ENCODE measurements around the gene ACAP2. TPM values are rescaled to one million over a fixed set of nuclear protein-coding genes. Genes with fewer than 3 reads are reported as not detected.

Gene ACAP2
- total and polyA plus RNA-seq, 5 donors: 5.3 to 23.4 (median 21.0) TPM

DNA sequence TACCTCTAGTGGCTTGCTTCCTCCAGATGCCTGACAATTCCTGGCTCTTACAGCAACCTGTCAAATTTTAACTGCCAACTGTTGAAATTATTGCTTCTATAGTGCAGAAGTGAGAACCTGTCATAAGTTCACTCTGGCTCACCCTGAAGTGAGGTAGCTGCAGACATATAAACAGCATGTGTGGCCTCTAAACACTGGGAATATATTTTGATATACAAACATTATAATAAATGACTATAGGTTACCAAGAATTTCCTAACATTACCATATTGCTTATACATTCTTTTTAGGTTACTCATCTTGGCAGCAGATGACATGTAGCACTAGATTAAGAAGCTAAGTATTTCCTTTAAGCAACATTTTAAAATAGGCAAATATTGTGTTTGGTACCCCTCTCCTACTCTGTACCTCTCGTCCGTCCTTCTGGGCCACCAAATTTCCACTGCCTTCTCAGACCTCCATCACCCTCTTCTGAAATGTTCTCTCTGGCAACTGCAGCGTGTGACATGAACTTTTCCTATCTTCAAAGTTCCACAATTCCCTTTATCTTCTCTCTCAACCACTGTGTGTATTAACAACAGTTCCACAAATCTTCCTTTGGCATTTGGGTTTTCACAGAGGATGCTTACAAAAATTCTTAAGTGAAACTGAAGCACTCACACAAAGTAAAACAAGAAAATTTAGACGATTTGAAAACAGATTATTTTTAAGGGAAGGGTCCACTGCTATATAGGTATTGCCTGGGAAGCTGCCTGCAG lies 156.5 kb downstream of the ACAP2 start:
- H3K9me3 ChIP-seq (ENCODE audit: control insufficient read depth, low read length): no peaks in the 10 kb centered on the region
- H3K4me1 ChIP-seq (ENCODE audit: control insufficient read depth, insufficient read depth, low read length): no peaks in the 10 kb centered on the region
- intact Hi-C loops (cut with DNase I): no loop called here
- no peak overlapping the region for H3K27ac ChIP-seq (ENCODE audit: low read length)
- ATAC-seq (no peak), DNase-seq (no peak)
- 43% methylated on average over 4 of the region's 4 CpGs for WGBS
- H3K27me3 ChIP-seq (ENCODE audit: control insufficient read depth, insufficient read depth): no peaks in the 10 kb centered on the region
- H3K4me3 ChIP-seq (ENCODE audit: low read length): no peak overlapping the region

DNA sequence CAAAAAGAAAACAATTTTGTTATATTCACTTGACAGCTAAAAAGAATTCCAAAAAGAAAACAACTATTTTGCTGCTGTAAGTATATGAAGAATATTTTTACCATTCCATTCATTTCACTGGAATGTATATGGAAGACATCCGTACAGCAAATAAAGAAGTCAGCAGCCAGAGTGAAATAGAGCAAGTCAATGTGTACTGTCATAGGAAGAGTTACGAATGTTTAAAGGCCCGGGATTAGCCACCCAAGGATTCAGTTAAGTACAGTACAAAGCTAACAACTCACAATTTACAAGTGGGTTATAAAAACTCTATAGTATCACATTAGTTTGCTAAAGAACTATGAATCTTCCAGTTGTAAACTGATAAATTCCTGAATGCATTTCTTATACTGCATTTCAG lies 157.4 kb downstream of the ACAP2 start:
- intact Hi-C loops (cut with DNase I): no loop called here
- no peak for ATAC-seq

DNA sequence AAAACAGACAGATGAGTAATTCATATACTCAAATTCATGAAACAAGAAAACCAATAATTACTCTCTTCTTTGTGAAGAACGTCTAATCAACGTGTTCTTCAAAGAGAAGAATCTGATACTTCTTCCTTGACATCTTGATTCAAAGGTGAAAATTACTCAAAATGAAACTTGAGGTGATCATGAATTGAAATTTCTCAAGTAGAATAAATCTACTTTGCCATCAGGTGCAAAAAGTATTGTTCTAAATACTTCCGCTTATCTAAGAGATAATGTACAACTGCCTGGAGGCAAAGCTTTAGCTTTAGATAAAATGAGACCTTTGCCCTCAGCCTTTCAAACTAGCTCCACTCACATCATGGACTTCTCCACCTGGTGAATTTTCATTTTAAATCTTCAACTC lies 158.0 kb downstream of the ACAP2 start:
- H3K4me1 ChIP-seq (ENCODE audit: control insufficient read depth, insufficient read depth, low read length): no peaks in the 10 kb centered on the region
- no peak for DNase-seq
- intact Hi-C loops (cut with DNase I): no loop called here
- no peak overlapping the region for H3K27ac ChIP-seq (ENCODE audit: low read length)
- H3K27me3 ChIP-seq (ENCODE audit: control insufficient read depth, insufficient read depth): no peaks in the 10 kb centered on the region
- WGBS: 84% methylated on average over 3 of the region's 3 CpGs
- no peaks in the 10 kb centered on the region for H3K9me3 ChIP-seq (ENCODE audit: control insufficient read depth, low read length)
- H3K4me3 ChIP-seq (ENCODE audit: low read length): no peak overlapping the region
- no peak for ATAC-seq

More for the DNA sequence above, 157.4 kb downstream of the ACAP2 start:
- Histone ChIP-seq H3K27ac (ENCODE audit: low read length) (no peak overlapping the region), H3K27me3 (ENCODE audit: control insufficient read depth, insufficient read depth) (no peaks in the 10 kb centered on the region), H3K4me3 (ENCODE audit: low read length) (no peak overlapping the region), H3K4me1 (ENCODE audit: control insufficient read depth, insufficient read depth, low read length) (no peaks in the 10 kb centered on the region), H3K9me3 (ENCODE audit: control insufficient read depth, low read length) (no peaks in the 10 kb centered on the region)
- 87% methylated on average over 3 of the region's 3 CpGs for WGBS
- DNase-seq: no peak

DNA sequence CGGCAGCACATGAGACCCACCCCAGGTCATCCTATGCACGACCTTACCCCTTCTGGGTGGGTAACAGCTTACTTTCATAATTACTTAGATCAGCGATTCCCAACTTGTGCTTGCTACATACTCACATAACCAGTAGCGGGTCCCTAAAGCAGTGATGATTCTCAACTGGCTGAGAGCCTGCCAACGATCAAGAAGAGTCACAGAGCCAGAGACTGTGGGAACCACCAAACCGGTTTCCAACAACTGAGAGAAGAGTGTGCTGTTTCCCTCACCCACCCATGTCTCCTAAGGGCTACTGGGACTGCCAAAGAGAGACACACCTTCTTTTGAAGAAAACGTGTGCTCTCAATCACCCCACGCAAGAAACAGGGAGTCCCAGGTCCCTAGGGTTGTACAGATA lies 159.9 kb downstream of the ACAP2 start:
- Histone ChIP-seq H3K27me3 (ENCODE audit: control insufficient read depth, insufficient read depth) (no peaks in the 10 kb centered on the region), H3K4me1 (ENCODE audit: control insufficient read depth, insufficient read depth, low read length) (no peaks in the 10 kb centered on the region), H3K9me3 (ENCODE audit: control insufficient read depth, low read length) (no peaks in the 10 kb centered on the region), H3K4me3 (ENCODE audit: low read length) (no peak overlapping the region), H3K27ac (ENCODE audit: low read length) (no peak overlapping the region)
- 83% methylated on average over 8 of the region's 8 CpGs for WGBS
- ATAC-seq (no peak), DNase-seq (no peak)
- intact Hi-C loops (cut with DNase I): no loop called here

DNA sequence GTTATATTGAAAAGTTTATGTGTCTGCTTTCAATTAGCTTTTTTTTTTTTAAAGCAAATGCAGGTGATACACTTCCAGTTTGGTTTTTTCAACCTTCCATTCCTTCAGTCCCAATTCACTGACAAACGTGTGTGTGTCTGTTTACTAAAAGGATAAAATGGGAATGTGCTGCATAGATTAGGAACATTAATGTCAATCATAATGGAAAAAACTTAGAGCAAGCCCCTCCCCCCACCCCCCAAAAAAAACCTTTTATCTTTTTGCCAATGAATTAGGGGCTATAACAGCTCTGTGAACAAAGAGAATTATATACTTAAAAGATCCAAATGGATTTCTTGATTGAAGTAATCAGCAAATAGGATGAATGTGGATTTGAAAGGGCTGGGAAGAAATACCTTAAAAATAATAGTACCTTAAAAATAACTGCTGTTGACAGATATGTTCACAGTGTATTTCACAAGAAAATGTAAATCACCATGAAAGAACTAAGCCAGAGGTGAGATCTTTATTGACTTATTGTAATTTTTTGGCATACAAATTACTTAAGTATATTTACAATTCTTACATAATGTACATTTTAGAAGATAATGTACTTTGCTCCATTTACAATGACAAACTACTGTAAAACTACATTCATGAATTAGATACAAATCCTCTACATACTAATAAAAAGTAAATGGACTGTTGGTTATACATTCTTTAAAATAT lies 168.4 kb downstream of the ACAP2 start:
- Histone ChIP-seq H3K9me3 (ENCODE audit: control insufficient read depth, low read length) (no peaks in the 10 kb centered on the region), H3K27me3 (ENCODE audit: control insufficient read depth, insufficient read depth) (no peaks in the 10 kb centered on the region), H3K27ac (ENCODE audit: low read length) (no peak overlapping the region), H3K4me3 (ENCODE audit: low read length) (no peak overlapping the region), H3K4me1 (ENCODE audit: control insufficient read depth, insufficient read depth, low read length) (peaks cover 5% of the 10 kb centered on the region)
- intact Hi-C loops (cut with DNase I): no loop called here
- DNase-seq: no peak
- no peak for ATAC-seq
- WGBS: 20% methylated on average over 1 of the region's 1 CpG

DNA sequence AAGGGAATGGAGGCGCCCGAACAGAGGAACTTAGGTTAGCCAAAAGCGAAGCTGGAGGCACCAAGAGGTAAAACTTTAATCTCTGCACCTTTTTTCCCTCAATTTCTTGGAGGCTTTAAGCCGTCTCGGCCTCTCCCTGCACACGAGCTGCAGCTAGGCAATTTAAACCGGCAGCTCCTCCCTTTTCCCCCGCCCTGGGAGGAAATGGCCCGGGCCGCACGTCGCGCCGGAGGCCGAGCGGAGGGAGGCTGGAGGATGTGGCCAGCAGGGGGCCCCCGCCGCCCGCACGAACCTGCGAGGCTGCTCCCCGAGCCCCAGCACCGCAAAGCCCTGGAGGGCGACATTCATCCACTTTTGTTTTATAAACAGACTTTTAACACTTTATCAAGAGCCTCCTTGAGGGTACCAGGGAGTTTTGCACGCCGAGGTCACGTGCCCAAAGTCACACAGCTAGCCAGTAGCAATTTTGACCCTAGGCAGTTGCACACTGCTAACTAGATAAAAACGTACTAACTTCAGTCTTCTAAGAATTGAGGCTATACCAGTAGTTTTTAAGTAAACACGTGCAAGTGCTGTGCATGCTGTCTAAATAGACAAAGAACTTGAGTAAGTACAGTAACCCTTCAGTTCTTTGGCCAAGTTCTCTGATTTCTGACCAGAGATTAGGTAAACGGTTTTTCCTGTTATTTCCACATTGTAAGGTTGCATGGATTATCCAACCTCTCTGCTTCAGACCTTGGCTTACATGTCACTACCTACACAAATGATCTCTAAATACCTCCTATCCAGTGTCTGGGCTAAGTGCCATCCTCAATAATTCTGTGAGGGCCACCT lies 171.2 kb downstream of the ACAP2 start:
- H3K4me1 ChIP-seq (ENCODE audit: control insufficient read depth, insufficient read depth, low read length): peaks cover 5% of the 10 kb centered on the region
- peak overlapping the region; percentile 82 for H3K4me3 ChIP-seq (ENCODE audit: low read length)
- no peaks in the 10 kb centered on the region for H3K27me3 ChIP-seq (ENCODE audit: control insufficient read depth, insufficient read depth)
- peak overlapping the region; percentile 89 for H3K27ac ChIP-seq (ENCODE audit: low read length)
- intact Hi-C loops (cut with DNase I): loop anchor here in 3 of 4 donors (2.0 kb wide), 1 partner anchor 251 kb away; no protein-coding TSS in a partner anchor
- ATAC-seq: peak; percentile 91 to 93
- H3K9me3 ChIP-seq (ENCODE audit: control insufficient read depth, low read length): no peaks in the 10 kb centered on the region
- under 1% methylated on average over 30 of the region's 30 CpGs for WGBS
- DNase-seq: peak; percentile 90 to 95 (median 95)

DNA sequence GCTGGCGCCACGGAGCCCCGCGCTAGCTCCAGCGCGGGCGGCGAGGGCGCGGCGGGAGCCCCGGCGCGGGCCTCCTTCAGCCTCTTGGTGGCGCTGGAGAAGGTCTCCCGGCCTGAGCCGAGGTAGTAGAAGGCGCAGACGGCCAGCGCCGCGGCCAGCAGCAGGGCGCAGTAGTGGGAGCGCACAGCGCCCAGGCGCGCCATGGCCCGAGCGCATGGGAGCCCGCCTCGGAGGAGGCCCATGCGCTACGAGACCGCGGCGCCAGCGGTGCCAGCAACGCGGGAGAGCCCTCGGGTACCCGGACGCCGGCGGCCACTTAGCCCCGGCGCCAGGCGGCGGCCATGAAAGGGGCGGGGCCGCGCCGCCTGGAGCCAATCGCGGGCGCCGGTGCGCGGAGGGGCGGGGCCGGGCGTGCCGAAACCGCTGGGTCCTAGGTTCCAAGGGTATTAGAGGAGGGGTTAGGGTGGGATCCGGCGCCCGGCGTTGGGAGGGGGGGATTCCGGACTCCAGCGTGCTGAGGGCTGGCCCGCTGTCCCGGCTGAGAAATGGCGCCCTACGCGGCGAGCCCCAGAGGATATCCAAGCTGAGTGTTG lies 171.9 kb downstream of the ACAP2 start, which contains the start of gene XXYLT1:
Gene XXYLT1, minus strand, starts transcription at position 343 of the 593 bp plus-strand sequence. Its CDS starts 101 bp downstream, at position 242.
- Histone ChIP-seq H3K27ac (ENCODE audit: low read length) (peak within 1 kb of the TSS; percentile 90), H3K4me1 (ENCODE audit: control insufficient read depth, insufficient read depth, low read length) (peaks cover 5% of the 10 kb centered on the region)
- under 1% methylated on average over 75 of the region's 75 CpGs for WGBS

DNA sequence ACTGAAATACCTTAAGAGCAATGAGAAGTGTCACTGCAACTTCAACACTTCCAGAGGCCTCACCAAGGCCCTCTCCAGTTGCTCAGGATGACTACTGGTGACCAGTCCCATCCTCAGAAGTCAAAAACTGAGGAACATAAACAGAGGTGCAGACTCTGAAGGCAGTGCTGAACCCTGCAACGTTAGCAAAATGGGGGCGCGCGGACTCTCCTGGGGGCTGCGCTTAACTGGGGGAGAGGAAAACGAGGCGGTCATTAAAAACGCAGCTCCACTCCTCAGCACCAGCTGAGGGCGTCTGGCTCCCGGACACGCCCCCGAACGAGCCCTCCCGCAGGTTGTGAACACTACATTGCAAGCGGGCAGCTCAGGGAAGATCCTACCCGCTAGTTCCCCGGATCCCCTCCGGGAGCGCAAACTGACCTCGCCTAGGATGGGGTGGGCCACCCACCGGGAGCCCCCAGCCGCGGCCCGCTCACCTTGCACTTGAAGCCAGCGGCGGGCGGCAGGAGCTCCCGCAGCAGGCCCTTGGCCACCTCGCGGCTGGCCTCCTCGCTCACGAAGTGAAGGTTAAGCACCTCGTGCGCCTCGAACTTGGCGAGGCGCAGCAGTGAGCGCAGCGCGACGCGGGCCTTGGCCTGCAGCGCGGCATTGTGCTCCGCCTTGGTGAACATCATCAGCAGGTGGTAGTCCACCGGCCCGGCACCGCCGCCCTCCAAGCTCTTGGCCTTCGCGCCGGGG lies 172.6 kb downstream of the ACAP2 start:
- no peaks in the 10 kb centered on the region for H3K27me3 ChIP-seq (ENCODE audit: control insufficient read depth, insufficient read depth)
- H3K4me1 ChIP-seq (ENCODE audit: control insufficient read depth, insufficient read depth, low read length): peaks cover 5% of the 10 kb centered on the region
- DNase-seq (peak in 2 of 3 donors; percentile 55 to 74), ATAC-seq (peak; percentile 9 to 17)
- intact Hi-C loops (cut with DNase I): loop anchor here in 3 of 4 donors (2.0 kb wide), 1 partner anchor 253 kb away; no protein-coding TSS in a partner anchor
- H3K27ac ChIP-seq (ENCODE audit: low read length): peak overlapping the region; percentile 90
- H3K9me3 ChIP-seq (ENCODE audit: control insufficient read depth, low read length): no peaks in the 10 kb centered on the region
- under 1% methylated on average over 52 of the region's 52 CpGs for WGBS
- H3K4me3 ChIP-seq (ENCODE audit: low read length): peak overlapping the region; percentile 82

More for the DNA sequence above, 171.9 kb downstream of the ACAP2 start, which contains the start of gene XXYLT1:
- ATAC-seq (peak; percentile 97), DNase-seq (peak; percentile 93 to 97 (median 97))
- intact Hi-C loops (cut with DNase I): loop anchor here in 3 of 4 donors (2.0 kb wide), 1 partner anchor 252 kb away; no protein-coding TSS in a partner anchor
- Histone ChIP-seq H3K27me3 (ENCODE audit: control insufficient read depth, insufficient read depth) (no peaks in the 10 kb centered on the region), H3K4me3 (ENCODE audit: low read length) (peak within 1 kb of the TSS; percentile 82), H3K9me3 (ENCODE audit: control insufficient read depth, low read length) (no peaks in the 10 kb centered on the region)

DNA sequence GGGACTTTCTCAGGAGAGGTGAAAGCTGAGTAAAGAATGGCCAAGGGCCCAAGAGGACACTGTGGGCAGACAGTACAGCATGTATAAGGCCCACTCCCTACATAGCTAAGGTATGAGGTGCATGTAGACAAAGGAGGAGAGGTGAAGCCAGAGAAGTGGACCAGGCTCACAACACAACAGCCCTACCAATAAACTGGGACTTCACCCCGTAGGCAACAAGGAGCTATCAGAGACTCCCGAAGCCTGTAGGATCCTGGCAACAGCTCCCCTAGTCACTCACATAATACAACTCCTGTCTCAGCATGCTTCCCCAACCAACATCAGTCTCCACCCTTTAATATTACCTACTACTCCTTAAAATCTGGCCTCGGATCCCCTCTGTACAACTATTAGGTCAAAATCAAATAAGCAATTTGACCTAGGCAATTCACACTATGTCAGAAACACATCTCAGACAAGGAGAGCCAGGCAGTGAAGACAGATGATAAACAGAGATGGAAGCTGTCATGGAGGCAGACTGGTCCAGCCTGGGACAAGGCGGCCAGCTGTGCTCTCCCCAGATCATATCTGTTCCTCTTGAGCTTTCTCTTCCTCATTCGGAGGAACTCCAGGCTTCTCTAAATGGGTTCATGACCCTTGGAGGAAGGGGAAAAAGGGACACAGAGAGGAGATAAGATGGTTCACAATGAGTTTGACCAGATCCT lies 173.3 kb downstream of the ACAP2 start:
- Histone ChIP-seq H3K27ac (ENCODE audit: low read length) (no peak overlapping the region), H3K4me3 (ENCODE audit: low read length) (peak overlapping the region; percentile 82), H3K27me3 (ENCODE audit: control insufficient read depth, insufficient read depth) (no peaks in the 10 kb centered on the region), H3K9me3 (ENCODE audit: control insufficient read depth, low read length) (no peaks in the 10 kb centered on the region), H3K4me1 (ENCODE audit: control insufficient read depth, insufficient read depth, low read length) (peaks cover 5% of the 10 kb centered on the region)
- peak in 2 of 3 donors; percentile 15 to 38 for DNase-seq
- no peak for ATAC-seq
- 57% methylated on average over 5 of the region's 5 CpGs for WGBS
- intact Hi-C loops (cut with DNase I): loop anchor here in 3 of 4 donors (2.0 to 10.0 kb wide), 2 partner anchors 253 to 265 kb away; no protein-coding TSS in a partner anchor
